Naive thymus-derived CD8-positive, alpha-beta T cell (primary cell): Measurements from ENCODE around the gene SLC35G6. TPM values are rescaled to one million over a fixed set of nuclear protein-coding genes. Genes with fewer than 3 reads are reported as not detected.
A peak's percentile ranks its signal among the peaks of the same experiment; 100 is the strongest.

Experiments
- ATAC-seq, 2 donors: fragments of 150-1000 bp; cut with Tn5 transposase in 1 of 2; sonication (Bioruptor Pico), chemical (Tn5 transposase) in 1 of 2; 1 replicate in 1 of 2; 2 replicates in 1 of 2; pipeline ENCODE4 v1.10.0; 2021; ENCODE audit warnings: mild to moderate bottlenecking in 2 of 2, moderate library complexity in 2 of 2
- POLR2A ChIA-PET: fragments of 350-600 bp; sonication (Branson Sonifier 250); formaldehyde crosslinking; loops from one replicate; lab custom pipeline; 2021; ENCODE audit warnings: antibody characterized with exemption; lab: Charles Lee
- DNase-seq, 10 donors: peaks; one replicate each; pipeline versions ENCODE4 v3.0.0 to v3.0.0-alpha.2; 2020 to 2022
- H3K27ac Mint-ChIP-seq, 10 donors: one replicate each; pipeline ENCODE4 v1.8.0; 2020 to 2022; ENCODE audit warnings: mild to moderate bottlenecking in 10 of 10, mixed read lengths in 10 of 10, moderate library complexity in 4 of 10, inconsistent platforms in 1 of 10
- H3K27me3 Mint-ChIP-seq, 5 donors: one replicate each; pipeline ENCODE4 v1.8.0; 2021 to 2022; ENCODE audit warnings: mixed read lengths in 5 of 5
- H3K36me3 Mint-ChIP-seq, 3 donors: one replicate each; pipeline ENCODE4 v1.8.0; 2020 to 2022; ENCODE audit warnings: mixed read lengths in 3 of 3, mild to moderate bottlenecking in 2 of 3, inconsistent platforms in 1 of 3
- H3K4me1 Mint-ChIP-seq, 4 donors: one replicate each; pipeline ENCODE4 v1.8.0; 2021 to 2022; ENCODE audit warnings: mixed read lengths in 4 of 4
- H3K4me3 Mint-ChIP-seq, 10 donors: one replicate each; pipeline ENCODE4 v1.8.0; 2020 to 2022; ENCODE audit warnings: mild to moderate bottlenecking in 10 of 10, mixed read lengths in 10 of 10, moderate library complexity in 6 of 10, inconsistent platforms in 1 of 10
- H3K9me3 Mint-ChIP-seq, 9 donors: one replicate each; pipeline ENCODE4 v1.8.0; 2020 to 2022; ENCODE audit warnings: mixed read lengths in 9 of 9, mild to moderate bottlenecking in 3 of 9, inconsistent platforms in 1 of 9, moderate library complexity in 1 of 9
- polyA plus RNA-seq, 3 donors: library from polyadenylated mRNA; unstranded; fragments of 300-500 nt; fragmentation: Illumina TruSeq; gene quantifications; one replicate each; pipeline ENCODE4 v1.2.3, GENCODE V29; 2021
- total RNA-seq, 8 experiments: library from RNA in 2 of 8; stranded (reverse) in 2 of 8; gene quantifications; one replicate each; pipeline ENCODE4 v1.2.3 and lab custom pipeline; 2021 to 2026

The SLC35G6 gene
- total and polyA plus RNA-seq, 5 experiments from 2014 or later, result not detected

DNA sequence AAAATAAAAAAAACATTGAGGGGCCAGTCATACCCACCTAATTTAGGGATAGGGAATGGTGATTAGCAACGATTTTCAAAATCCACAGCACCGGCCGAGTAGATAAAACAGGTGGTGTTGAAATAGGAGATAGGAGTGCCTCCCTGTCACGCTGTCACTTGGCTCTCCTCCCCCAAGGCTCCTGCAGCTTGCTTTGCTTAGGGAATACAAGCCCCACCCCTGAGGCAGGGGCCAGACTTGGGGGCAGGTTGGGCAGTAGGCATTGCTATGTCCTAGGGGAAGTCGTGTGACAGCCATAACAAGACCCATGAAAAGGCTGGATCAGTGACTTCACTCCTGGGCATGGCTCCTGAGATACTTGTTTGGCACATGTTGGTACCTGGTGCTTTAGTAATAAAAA lies 28.7 kb downstream of the SLC35G6 start:
- Mint-ChIP-seq H3K9me3 (no peaks in the 10 kb centered on the region), H3K36me3 (peaks cover 0 to 94% (median 20%) of the 10 kb centered on the region in 3 donors), H3K4me1 (peaks cover 0 to 2% (median under 1%) of the 10 kb centered on the region in 4 donors), H3K4me3 (no peak overlapping the region), H3K27ac (peak overlapping the region in 1 of 10 donors; percentile 40), H3K27me3 (no peaks in the 10 kb centered on the region)
- ATAC-seq, result no peak
- POLR2A ChIA-PET, result no interaction called here
- no peak for DNase-seq

DNA sequence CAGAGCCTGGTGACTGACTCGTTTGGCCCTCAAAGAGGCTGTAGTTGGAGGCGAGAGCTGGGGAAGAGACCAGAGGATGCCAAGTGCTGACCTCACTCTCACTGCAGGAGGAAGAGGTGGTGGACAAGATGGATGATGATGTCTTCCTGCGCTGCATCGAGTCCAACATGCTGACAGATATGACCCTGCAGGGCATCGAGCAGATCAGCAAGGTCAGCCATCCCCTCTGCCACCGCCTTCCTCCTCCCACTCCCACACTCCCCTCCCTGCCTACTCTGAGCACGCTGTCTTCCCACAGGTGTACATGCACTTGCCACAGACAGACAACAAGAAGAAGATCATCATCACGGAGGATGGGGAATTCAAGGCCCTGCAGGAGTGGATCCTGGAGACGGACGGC lies 29.9 kb downstream of the SLC35G6 start:
- Mint-ChIP-seq H3K27ac (peak overlapping the region in 2 of 10 donors; percentile 73 to 78), H3K4me1 (peaks cover 0 to 2% (median under 1%) of the 10 kb centered on the region in 4 donors), H3K9me3 (no peaks in the 10 kb centered on the region), H3K4me3 (peak overlapping the region in 1 of 10 donors; percentile 10), H3K36me3 (peaks cover 0 to 84% (median 17%) of the 10 kb centered on the region in 3 donors), H3K27me3 (no peaks in the 10 kb centered on the region)
- ATAC-seq (no peak), DNase-seq (no peak)
- POLR2A ChIA-PET, result interaction anchor here (0.6 to 1.0 kb wide), 3 partner anchors 17 to 163 kb away, joined by 3 to 5 read pairs (median 3); no protein-coding TSS in a partner anchor

DNA sequence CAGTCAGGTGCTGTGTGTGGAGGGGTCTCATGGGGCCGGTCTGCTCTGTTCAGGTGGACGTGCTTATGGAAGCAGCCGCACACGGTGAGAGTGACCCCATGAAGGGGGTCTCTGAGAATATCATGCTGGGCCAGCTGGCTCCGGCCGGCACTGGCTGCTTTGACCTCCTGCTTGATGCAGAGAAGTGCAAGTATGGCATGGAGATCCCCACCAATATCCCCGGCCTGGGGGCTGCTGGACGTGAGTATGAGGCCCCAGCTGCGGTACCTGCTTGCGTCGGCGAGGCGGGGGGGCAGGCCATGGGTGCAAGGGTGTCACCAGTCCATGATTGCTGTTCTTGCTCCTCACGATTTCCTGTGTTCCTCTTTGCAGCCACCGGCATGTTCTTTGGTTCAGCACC lies 30.9 kb downstream of the SLC35G6 start:
- H3K27me3 Mint-ChIP-seq, result no peaks in the 10 kb centered on the region
- ATAC-seq (no peak), DNase-seq (no peak)
- peak overlapping the region in 1 of 10 donors; percentile 73 for H3K27ac Mint-ChIP-seq
- H3K4me3 Mint-ChIP-seq, result no peak overlapping the region
- no peaks in the 10 kb centered on the region for H3K9me3 Mint-ChIP-seq
- H3K4me1 Mint-ChIP-seq, result peaks cover 0 to 2% (median under 1%) of the 10 kb centered on the region in 4 donors
- POLR2A ChIA-PET, result interaction anchor here (1.0 kb wide), 1 partner anchor 27 kb away, joined by 3 read pairs; no protein-coding TSS in a partner anchor
- H3K36me3 Mint-ChIP-seq, result peaks cover 0 to 74% (median 17%) of the 10 kb centered on the region in 3 donors

DNA sequence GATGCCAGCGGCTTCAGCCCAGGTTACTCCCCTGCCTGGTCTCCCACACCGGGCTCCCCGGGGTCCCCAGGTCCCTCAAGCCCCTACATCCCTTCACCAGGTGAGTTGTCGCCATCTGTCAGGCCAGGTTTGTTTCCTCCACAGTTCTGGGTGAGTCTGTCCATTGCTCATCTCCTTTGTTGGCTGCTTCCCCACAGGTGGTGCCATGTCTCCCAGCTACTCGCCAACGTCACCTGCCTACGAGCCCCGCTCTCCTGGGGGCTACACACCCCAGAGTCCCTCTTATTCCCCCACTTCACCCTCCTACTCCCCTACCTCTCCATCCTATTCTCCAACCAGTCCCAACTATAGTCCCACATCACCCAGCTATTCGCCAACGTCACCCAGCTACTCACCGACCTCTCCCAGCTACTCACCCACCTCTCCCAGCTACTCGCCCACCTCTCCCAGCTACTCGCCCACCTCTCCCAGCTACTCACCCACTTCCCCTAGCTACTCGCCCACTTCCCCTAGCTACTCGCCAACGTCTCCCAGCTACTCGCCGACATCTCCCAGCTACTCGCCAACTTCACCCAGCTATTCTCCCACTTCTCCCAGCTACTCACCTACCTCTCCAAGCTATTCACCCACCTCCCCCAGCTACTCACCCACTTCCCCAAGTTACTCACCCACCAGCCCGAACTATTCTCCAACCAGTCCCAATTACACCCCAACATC lies 31.7 kb downstream of the SLC35G6 start:
- POLR2A ChIA-PET, result interaction anchor here (0.7 to 3.7 kb wide), 6 partner anchors 45 to 248 kb away, joined by 3 to 31 read pairs (median 4); partner anchors contain the start of genes SENP3 and WRAP53

DNA sequence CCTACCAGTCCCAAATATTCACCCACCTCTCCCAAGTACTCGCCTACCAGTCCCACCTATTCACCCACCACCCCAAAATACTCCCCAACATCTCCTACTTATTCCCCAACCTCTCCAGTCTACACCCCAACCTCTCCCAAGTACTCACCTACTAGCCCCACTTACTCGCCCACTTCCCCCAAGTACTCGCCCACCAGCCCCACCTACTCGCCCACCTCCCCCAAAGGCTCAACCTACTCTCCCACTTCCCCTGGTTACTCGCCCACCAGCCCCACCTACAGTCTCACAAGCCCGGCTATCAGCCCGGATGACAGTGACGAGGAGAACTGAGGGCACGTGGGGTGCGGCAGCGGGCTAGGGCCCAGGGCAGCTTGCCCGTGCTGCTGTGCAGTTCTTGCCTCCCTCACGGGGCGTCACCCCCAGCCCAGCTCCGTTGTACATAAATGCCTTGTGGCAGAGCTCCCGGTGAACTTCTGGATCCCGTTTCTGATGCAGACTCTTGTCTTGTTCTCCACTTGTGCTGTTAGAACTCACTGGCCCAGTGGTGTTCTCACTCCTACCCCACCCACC lies 32.7 kb downstream of the SLC35G6 start:
- peak in 1 of 2 donors; percentile 6 for ATAC-seq
- H3K27ac Mint-ChIP-seq, result peak overlapping the region in 4 of 10 donors; percentile 8 to 67 (median 25)
- POLR2A ChIA-PET, result interaction anchor here (0.6 to 3.7 kb wide), 9 partner anchors 21 to 174 kb away, joined by 3 to 31 read pairs (median 4); partner anchors contain the start of genes SENP3, TP53 and WRAP53

More for the DNA sequence above, 31.7 kb downstream of the SLC35G6 start:
- Mint-ChIP-seq H3K9me3 (no peaks in the 10 kb centered on the region), H3K36me3 (peaks cover 0 to 66% (median 17%) of the 10 kb centered on the region in 3 donors), H3K4me3 (no peak overlapping the region), H3K27ac (peak overlapping the region in 2 of 10 donors; percentile 41 to 75), H3K27me3 (no peaks in the 10 kb centered on the region), H3K4me1 (peaks cover 0 to 2% (median under 1%) of the 10 kb centered on the region in 4 donors)
- DNase-seq (no peak), ATAC-seq (no peak)

DNA sequence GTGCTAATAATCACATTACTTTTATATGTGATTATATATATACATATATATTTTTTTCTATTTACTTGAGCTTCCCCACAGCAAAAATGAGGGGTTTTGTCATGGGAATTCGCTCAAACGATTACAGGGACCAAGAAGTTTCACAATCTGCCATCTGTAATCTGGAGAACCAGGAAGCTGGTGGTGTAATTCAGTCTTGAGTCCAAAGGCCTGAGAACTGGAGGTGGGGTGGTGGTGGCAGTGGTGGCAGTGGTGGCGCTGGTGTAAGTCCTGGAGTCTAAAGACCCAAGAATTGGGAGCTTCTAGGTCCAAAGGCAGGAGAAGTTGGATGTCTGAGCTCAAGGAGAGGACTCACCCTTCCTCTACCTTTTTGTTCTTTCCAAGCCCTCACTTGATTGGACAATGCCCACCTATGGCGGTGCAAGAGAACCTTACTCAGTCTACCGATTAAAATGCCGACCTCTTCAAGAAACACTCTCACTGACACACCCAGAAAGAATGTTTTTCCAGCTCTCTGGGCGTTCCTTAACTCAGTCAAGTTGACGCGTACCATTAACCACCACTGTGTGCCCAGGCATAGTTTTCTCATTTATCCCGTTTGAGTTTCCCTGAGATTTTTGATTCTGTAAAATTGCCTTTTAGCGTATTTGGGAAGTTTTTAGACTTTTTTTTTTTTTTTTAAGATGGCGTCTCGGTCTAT lies 34.8 kb downstream of the SLC35G6 start:
- no peak overlapping the region for H3K4me3 Mint-ChIP-seq
- peaks cover 0 to 2% (median 0%) of the 10 kb centered on the region in 4 donors for H3K4me1 Mint-ChIP-seq
- ATAC-seq, result no peak
- no peaks in the 10 kb centered on the region for H3K27me3 Mint-ChIP-seq
- peaks cover 0 to 35% (median 9%) of the 10 kb centered on the region in 3 donors for H3K36me3 Mint-ChIP-seq
- POLR2A ChIA-PET, result interaction anchor here (0.7 to 3.7 kb wide), 5 partner anchors 32 to 73 kb away, joined by 3 to 31 read pairs (median 4); partner anchors contain the start of gene SENP3
- no peaks in the 10 kb centered on the region for H3K9me3 Mint-ChIP-seq
- no peak for DNase-seq
- peak overlapping the region in 1 of 10 donors; percentile 58 for H3K27ac Mint-ChIP-seq

More for the DNA sequence above, 32.7 kb downstream of the SLC35G6 start:
- H3K4me3 Mint-ChIP-seq, result no peak overlapping the region
- H3K9me3 Mint-ChIP-seq, result no peaks in the 10 kb centered on the region
- no peaks in the 10 kb centered on the region for H3K27me3 Mint-ChIP-seq
- peaks cover 0 to 2% (median under 1%) of the 10 kb centered on the region in 4 donors for H3K4me1 Mint-ChIP-seq
- peaks cover 0 to 56% (median 17%) of the 10 kb centered on the region in 3 donors for H3K36me3 Mint-ChIP-seq
- no peak for DNase-seq

DNA sequence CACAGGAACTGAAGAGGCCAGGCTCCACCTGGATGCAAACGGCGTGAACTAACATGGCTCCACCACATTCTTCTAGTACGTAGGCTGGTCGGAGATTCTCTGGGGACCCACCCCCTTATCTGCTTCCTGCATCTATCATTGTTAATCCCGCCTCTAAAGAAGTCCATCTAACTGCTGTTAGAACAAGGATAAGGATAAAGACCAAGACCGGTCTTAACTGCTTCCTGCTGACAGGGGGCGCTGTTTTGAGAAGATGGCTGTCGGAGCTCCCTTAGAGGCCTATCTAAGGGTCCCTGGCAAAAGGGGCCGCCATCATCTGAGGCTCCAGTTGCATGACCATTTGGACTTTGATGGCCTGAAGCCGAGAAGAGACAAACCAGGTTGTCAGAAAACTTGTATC lies 41.8 kb downstream of the SLC35G6 start:
- ATAC-seq (peak; percentile 60 to 70), DNase-seq (peak in 9 of 10 donors; percentile 36 to 74 (median 53))
- Mint-ChIP-seq H3K36me3 (no peaks in the 10 kb centered on the region), H3K27ac (peak overlapping the region in 3 of 10 donors; percentile 7 to 38 (median 10)), H3K9me3 (peaks cover 0 to 9% (median 0%) of the 10 kb centered on the region in 9 donors), H3K27me3 (no peaks in the 10 kb centered on the region), H3K4me3 (no peak overlapping the region), H3K4me1 (peaks cover 2 to 6% (median 4%) of the 10 kb centered on the region in 4 donors)
- POLR2A ChIA-PET, result interaction anchor here (0.7 to 2.1 kb wide), 6 partner anchors 10 to 163 kb away, joined by 3 to 7 read pairs (median 4); partner anchors contain the start of genes TNFSF12 and TNFSF13

DNA sequence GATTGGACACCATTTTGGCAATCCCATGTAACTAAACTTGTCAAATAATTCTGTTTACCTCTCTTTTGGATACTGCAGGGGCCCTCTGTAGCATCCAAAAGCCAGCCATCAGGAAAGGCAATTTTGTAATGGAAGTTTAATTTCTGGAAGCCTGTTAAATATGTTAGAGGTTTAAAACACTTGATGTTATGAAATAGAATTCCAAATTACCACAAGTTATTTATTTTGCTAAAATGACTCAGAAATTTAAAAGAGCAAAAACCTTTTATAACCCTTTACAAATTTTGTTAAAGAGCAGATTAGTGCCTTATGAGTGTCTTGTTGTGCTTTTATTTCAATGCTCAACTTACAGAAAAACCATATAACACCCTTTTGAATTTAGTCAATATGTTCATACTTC lies 47.6 kb downstream of the SLC35G6 start:
- Mint-ChIP-seq H3K27me3 (no peaks in the 10 kb centered on the region), H3K27ac (no peak overlapping the region), H3K4me3 (no peak overlapping the region), H3K9me3 (peaks cover 0 to 29% (median 0%) of the 10 kb centered on the region in 9 donors), H3K36me3 (no peaks in the 10 kb centered on the region), H3K4me1 (peaks cover 0 to 2% (median 0%) of the 10 kb centered on the region in 4 donors)
- POLR2A ChIA-PET, result interaction anchor here (1.2 kb wide), 1 partner anchor 93 kb away, joined by 3 read pairs; no protein-coding TSS in a partner anchor
- ATAC-seq (no peak), DNase-seq (no peak)

DNA sequence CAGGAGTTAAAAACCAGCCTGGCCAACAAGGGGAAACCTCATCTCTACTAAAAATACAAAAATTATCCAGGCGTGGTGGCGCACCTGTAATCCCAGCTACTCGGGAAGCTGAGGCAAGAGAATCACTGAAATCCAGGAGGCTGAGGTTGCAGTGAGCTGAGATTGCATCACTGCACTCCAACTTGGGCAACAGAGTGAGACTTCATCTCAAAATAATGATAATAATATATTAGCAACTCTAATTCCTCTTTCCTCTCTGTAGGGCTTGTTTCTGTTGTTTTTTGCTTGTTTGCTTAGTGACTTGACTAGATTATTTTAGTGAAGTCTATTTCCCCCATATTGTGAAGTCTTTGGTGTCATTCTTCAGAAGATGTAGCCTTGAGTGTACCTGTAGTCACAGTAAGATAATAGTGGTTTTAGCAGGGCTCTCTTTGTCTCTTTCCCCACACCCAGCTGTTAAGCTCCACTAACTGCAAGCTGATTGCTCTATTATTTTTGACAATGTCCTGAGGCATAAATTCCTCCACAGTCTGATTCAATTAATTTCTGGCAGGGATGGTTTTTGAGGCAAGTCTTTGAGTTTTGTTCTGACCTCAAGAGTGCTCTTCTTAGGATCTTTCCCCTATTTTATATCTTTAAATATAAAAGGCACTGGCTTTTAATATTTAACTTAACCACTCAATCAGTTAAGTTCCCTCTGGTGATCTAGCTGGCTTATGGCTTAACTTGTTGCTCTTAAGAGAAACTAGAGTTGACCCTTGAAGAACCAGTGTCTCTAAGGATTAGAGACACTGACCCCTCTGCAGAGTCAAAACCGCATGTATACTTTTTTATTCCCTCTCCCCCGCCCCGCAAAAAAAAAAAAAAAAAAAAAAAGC lies 49.0 kb downstream of the SLC35G6 start:
- ATAC-seq (no peak), DNase-seq (no peak)
- H3K4me3 Mint-ChIP-seq, result no peak overlapping the region
- no peak overlapping the region for H3K27ac Mint-ChIP-seq
- H3K9me3 Mint-ChIP-seq, result peaks cover 0 to 29% (median 0%) of the 10 kb centered on the region in 9 donors
- peaks cover 0 to 2% (median under 1%) of the 10 kb centered on the region in 4 donors for H3K4me1 Mint-ChIP-seq
- POLR2A ChIA-PET, result interaction anchor here (0.6 kb wide), 1 partner anchor 9 kb away, joined by 4 read pairs; no protein-coding TSS in a partner anchor
- H3K27me3 Mint-ChIP-seq, result no peaks in the 10 kb centered on the region
- H3K36me3 Mint-ChIP-seq, result no peaks in the 10 kb centered on the region
